Bladder microvascular endothelial cell (primary cell): ENCODE results near the gene DRAP1. TPM values are rescaled to one million over a fixed set of nuclear protein-coding genes. Genes with fewer than 3 reads are reported as not detected.

Source experiments
- total RNA-seq: library from RNA; depleted of rRNA; stranded (reverse); fragments of >200 nt; gene quantifications from 2 replicates; pipeline ENCODE4 v1.2.3, GENCODE V29; 2014

Gene DRAP1, protein sequence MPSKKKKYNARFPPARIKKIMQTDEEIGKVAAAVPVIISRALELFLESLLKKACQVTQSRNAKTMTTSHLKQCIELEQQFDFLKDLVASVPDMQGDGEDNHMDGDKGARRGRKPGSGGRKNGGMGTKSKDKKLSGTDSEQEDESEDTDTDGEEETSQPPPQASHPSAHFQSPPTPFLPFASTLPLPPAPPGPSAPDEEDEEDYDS
- total RNA-seq = 104 and 157 TPM in 2 replicates

DNA sequence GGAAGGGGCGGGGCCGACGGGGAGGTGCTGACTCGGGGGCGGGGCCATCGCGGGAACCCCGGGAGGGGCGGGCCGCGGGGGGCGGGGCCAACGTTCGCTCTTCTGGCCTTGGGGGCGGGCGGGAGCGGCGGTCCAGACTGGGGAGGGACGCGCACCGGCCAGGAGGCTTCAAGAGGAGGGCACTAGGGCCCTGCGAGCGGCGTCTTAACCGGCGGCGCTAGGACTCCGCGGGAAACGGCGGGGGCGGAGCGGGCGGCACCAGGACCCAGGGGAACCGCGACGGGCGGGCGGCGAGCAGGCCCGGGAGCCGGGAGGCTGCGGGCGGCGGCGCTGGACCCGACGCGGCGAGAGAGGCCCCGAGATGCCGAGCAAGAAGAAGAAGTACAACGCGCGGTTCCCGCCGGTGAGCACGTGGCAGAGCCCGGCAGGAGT, at the start of gene DRAP1:
DRAP1 (plus strand) TSS at position 286 of the 432 bp plus-strand sequence; CDS start at position 362, 76 bp downstream.

DNA sequence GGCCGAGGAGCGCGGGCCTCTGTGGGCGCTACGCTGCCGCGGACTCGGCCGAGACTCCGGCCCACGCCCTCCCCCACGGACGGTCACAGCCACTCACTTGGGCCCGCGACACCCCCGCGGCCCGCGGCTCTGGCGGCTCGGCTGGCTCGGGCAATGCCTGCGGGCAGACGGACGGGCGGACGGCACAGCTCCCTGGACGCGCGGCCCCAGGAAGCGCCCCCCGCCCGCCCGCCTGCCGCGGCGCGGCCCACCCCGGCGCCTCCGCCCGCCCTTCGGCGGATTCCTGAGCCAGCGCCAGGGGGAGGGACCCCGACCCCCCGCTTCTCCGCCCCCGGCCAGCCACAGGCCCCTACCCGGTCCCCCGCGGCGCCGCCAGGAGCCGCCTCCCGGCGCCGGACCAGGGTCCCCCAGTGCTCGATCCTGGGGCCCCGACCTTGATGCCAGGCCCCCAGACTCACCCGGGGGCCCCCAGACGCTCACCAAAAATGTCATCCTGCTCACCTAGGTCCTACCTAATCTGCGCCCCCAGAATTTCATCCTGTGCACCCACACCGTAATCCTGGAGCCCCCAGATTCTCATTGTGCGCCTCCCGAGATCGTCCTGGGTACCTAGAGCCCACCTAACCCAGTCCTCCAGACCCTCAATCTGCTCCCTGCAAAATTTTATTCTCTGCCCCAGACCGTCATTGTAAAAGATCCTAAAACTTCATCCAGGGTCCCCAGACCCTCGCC, 46.5 kb upstream of the DRAP1 start, which contains the start of gene EFEMP2:
EFEMP2 (minus strand) TSS at position 215 of the 732 bp plus-strand sequence. CDS start 446 bp downstream, outside the sequence.

DNA sequence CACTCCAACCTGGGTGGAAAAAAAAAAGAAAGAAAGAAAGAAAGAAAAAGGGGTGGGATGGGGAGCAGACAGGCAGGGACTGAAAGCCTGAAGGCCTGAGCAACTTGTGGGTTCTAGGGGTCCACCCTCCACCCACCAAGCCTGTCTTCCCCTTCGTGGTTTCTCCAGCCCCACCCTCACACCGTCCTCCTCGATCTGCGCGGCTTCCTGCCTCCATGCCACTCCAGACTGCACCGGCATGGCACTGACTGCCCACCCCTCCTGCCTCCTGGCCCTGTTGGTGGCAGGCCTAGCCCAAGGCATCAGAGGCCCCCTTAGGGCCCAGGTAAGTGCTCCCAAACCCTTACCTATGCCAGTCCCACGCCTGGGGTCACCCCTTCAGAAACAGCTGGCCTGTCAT, 39.6 kb upstream of the DRAP1 start, which contains the start of gene CTSW:
CTSW (plus strand) TSS at position 221 of the 400 bp plus-strand sequence; CDS start at position 239, 18 bp downstream.

GRCh38 chr11:65888163-65888814, 30.9 kb upstream of the DRAP1 start, which contains the start of gene FIBP:
TSS of gene FIBP (minus strand) at chr11:65888471. CDS start at chr11:65888418, 53 bp downstream.

GRCh38 chr11:65890324-65891218, 28.7 kb upstream of the DRAP1 start, which contains the start of gene CCDC85B:
TSS of gene CCDC85B (plus strand) at chr11:65890673. CDS start at chr11:65890784, 111 bp downstream.

GRCh38 chr11:65900125-65900898, 18.9 kb upstream of the DRAP1 start, which contains the start of gene FOSL1:
TSS of gene FOSL1 (minus strand) at chr11:65900388. CDS start at chr11:65900339, 49 bp downstream.

GRCh38 chr11:65918211-65919140, 750 bp upstream of the DRAP1 start, which contains the start of gene C11orf68:
TSS of gene C11orf68 (minus strand) at chr11:65919062. CDS start at chr11:65919031, 31 bp downstream.

GRCh38 chr11:65945430-65945911, 26.2 kb downstream of the DRAP1 start, which contains the start of gene TSGA10IP:
TSS of gene TSGA10IP (plus strand) at chr11:65945480. CDS start at chr11:65945676, 196 bp downstream.

DNA sequence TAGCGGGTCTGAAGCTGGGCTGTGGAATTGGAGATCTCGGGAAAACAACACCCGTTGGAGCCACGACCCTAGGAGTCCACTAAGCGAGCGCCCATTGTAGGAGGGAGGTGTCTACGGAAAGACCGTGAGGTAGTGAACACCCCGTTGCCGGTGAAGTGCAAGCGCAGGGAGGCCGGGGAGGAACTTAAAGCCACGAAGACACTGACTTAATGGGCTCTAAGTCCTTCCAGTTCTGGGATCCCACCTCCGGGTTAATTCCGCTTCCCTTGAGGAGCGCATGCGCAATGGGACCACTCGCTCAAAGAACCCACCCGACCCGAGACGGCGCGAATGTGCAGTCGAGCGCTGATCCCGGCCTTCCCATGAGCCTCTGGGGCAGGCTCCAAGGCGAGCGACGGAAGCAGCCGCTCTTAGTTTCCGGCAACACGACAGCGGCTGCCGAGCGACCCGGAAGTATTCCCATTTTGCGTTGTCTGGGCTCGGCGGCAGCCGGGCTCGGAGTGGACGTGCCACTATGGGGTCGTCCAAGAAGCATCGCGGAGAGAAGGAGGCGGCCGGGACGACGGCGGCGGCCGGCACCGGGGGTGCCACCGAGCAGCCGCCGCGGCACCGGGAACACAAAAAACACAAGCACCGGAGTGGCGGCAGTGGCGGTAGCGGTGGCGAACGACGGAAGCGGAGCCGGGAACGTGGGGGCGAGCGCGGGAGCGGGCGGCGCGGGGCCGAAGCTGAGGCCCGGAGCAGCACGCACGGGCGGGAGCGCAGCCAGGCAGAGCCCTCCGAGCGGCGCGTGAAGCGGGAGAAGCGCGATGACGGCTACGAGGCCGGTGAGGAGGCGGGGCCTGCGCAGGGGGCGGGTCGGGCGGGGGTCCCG, 42.3 kb downstream of the DRAP1 start, which contains the start of gene SART1:
SART1 (plus strand) TSS at position 468 of the 874 bp plus-strand sequence; CDS start at position 515, 47 bp downstream.

Other genes starting within 250 kb of the DRAP1 start
- 35.3 and 41.9 TPM in 2 replicates for gene KAT5, start 207.2 kb upstream of the DRAP1 start, total RNA-seq
- gene RNASEH2C, start 198.6 kb upstream of the DRAP1 start, total RNA-seq = 34.2 and 37.3 TPM in 2 replicates
- 5.5 and 8.5 TPM in 2 replicates for gene AP5B1, start 138.4 kb upstream of the DRAP1 start, total RNA-seq
- gene OVOL1, start 132.4 kb upstream of the DRAP1 start, total RNA-seq = not detected in 2 replicates
- under 0.01 and 0.50 TPM in 2 replicates for gene SNX32, start 85.5 kb upstream of the DRAP1 start, total RNA-seq
- gene CFL1, start 61.2 kb upstream of the DRAP1 start, total RNA-seq = 1,281 and 2,304 TPM in 2 replicates
- gene MUS81, start 59.0 kb upstream of the DRAP1 start, total RNA-seq = 45.2 and 48.9 TPM in 2 replicates
- gene EFEMP2, start 46.6 kb upstream of the DRAP1 start, total RNA-seq = 11.2 and 26.1 TPM in 2 replicates
- gene CTSW, start 39.6 kb upstream of the DRAP1 start, total RNA-seq = under 0.01 TPM in 1 of 2 replicates, not detected in the other
- 146 and 161 TPM in 2 replicates for gene FIBP, start 31.0 kb upstream of the DRAP1 start, total RNA-seq
- gene CCDC85B, start 28.8 kb upstream of the DRAP1 start, total RNA-seq = 50.0 and 94.9 TPM in 2 replicates
- 4.4 and 5.0 TPM in 2 replicates for gene FOSL1, start 19.0 kb upstream of the DRAP1 start, total RNA-seq
- gene C11orf68, start 364 bp upstream of the DRAP1 start, total RNA-seq = 12.1 and 18.9 TPM in 2 replicates
- gene TSGA10IP, start 26.1 kb downstream of the DRAP1 start, total RNA-seq = not detected in 2 replicates
- gene SART1, start 42.3 kb downstream of the DRAP1 start, total RNA-seq = 41.6 and 48.0 TPM in 2 replicates
- 24.6 and 46.3 TPM in 2 replicates for gene EIF1AD, start 82.7 kb downstream of the DRAP1 start, total RNA-seq
- 11.6 and 16.4 TPM in 2 replicates for gene BANF1, start 83.1 kb downstream of the DRAP1 start, total RNA-seq
- gene CST6, start 92.6 kb downstream of the DRAP1 start, total RNA-seq = 0.49 and 1.1 TPM in 2 replicates
- gene CATSPER1, start 107.1 kb downstream of the DRAP1 start, total RNA-seq = 0.16 TPM in 1 of 2 replicates, not detected in the other
- gene GAL3ST3, start 129.7 kb downstream of the DRAP1 start, total RNA-seq = 0.76 TPM in 1 of 2 replicates, not detected in the other
- gene SF3B2, start 132.9 kb downstream of the DRAP1 start, total RNA-seq = 74.0 and 88.3 TPM in 2 replicates
- gene PACS1, start 150.8 kb downstream of the DRAP1 start, total RNA-seq = 12.8 and 50.9 TPM in 2 replicates